Ovary (tissue), 3 donors: ENCODE measurements around the gene ADAMTS4.

Experiments used
- CTCF ChIP-seq, 3 donors: fragments of 450-650 bp in 2 of 3; fragments of 200-600 bp in 1 of 3; IDR thresholded peaks; one replicate each; pipeline versions ENCODE4 v1.5.1 to v1.8.0; 2016 to 2022; ENCODE audit warnings: antibody characterized with exemption in 3 of 3, mild to moderate bottlenecking in 1 of 3
- POLR2A ChIP-seq: fragments of 450-650 bp; IDR thresholded peaks from one replicate; pipeline ENCODE4 v1.6.1; 2017; ENCODE audit warnings: antibody characterized with exemption, mild to moderate bottlenecking, moderate library complexity
- donor health status: DM: no; HTN: no; CAD: no.

GRCh38 chr1:161175771-161176453 lies 22.9 kb downstream of the ADAMTS4 start:
- TF ChIP-seq CTCF (IDR thresholded peaks at IDR 0.05) (no peak), POLR2A (no peak)
